Measurements from ENCODE around the gene KDELR3.

KDELR3 gene

GRCh38 chr22:38420734-38421133 lies 47.2 kb upstream of the KDELR3 start:
- Histone ChIP-seq H3K4ac (ENCODE audit: low read depth, low read length) (no peak overlapping the region), H2BK120ac (ENCODE audit: insufficient read depth, low read length, poor library complexity) (no peak overlapping the region), H2BK5ac (ENCODE audit: low read depth, low read length, poor library complexity) (no peak overlapping the region), H3K27me3 (ENCODE audit: insufficient read depth, low read length) (no peaks in the 10 kb centered on the region), H3K9ac (ENCODE audit: low read length) (no peak overlapping the region), H4K12ac (ENCODE audit: low read depth, low read length) (no peak overlapping the region), H3K79me2 (ENCODE audit: control insufficient read depth, insufficient read depth, low read length, poor library complexity) (no peaks in the 10 kb centered on the region), H3K23ac (ENCODE audit: low read length) (no peak overlapping the region), H3K79me1 (ENCODE audit: low read length) (no peaks in the 10 kb centered on the region), H3K36me3 (ENCODE audit: control insufficient read depth in 1 of 2, insufficient read depth in 2 of 2, low read length in 2 of 2) (no peaks in the 10 kb centered on the region), H3K4me1 (ENCODE audit: control insufficient read depth in 1 of 2, insufficient read depth in 2 of 2, low read length in 2 of 2) (no peaks in the 10 kb centered on the region), H3K27ac (ENCODE audit: low read depth, low read length) (no peak overlapping the region), H2AK5ac (ENCODE audit: low read length) (no peak overlapping the region), H3K18ac (ENCODE audit: low read length) (no peak overlapping the region), H4K8ac (ENCODE audit: low read depth, low read length) (no peak overlapping the region), H3K14ac (ENCODE audit: low read length) (no peak overlapping the region), H3K4me3 (ENCODE audit: low read depth, low read length) (no peak overlapping the region), H3K9me3 (ENCODE audit: insufficient read depth, low read depth, low read length) (no peaks in the 10 kb centered on the region), H2BK12ac (ENCODE audit: low read length) (no peak overlapping the region), H2AFZ (ENCODE audit: insufficient read depth, low read length, poor library complexity) (no peak overlapping the region), H3K4me2 (ENCODE audit: low read length) (no peak overlapping the region), H4K91ac (ENCODE audit: low read depth, low read length) (no peak overlapping the region)
- no CpG with 5 or more reads among the region's 4 CpGs for WGBS (ENCODE audit: extremely low coverage, insufficient coverage, insufficient read length)
- no peak for DNase-seq

- peak in 1 of 2 donors; percentile 10 for DNase-seq
- WGBS (ENCODE audit: extremely low coverage, insufficient coverage, insufficient read length), result no CpG with 5 or more reads among the region's 21 CpGs
Measured at GRCh38 chr22:38422611-38423511, 45.0 kb upstream of the KDELR3 start.

GRCh38 chr22:38423512-38424503 lies 44.1 kb upstream of the KDELR3 start:
- no peak overlapping the region for H2AFZ ChIP-seq (ENCODE audit: insufficient read depth, low read length, poor library complexity)
- no peak overlapping the region for H3K4me3 ChIP-seq (ENCODE audit: low read depth, low read length)
- no peak overlapping the region for H4K91ac ChIP-seq (ENCODE audit: low read depth, low read length)
- no peak overlapping the region for H2AK5ac ChIP-seq (ENCODE audit: low read length)
- no peak overlapping the region for H4K8ac ChIP-seq (ENCODE audit: low read depth, low read length)
- H3K4me1 ChIP-seq (ENCODE audit: control insufficient read depth in 1 of 2, insufficient read depth in 2 of 2, low read length in 2 of 2), result no peaks in the 10 kb centered on the region
- H3K27me3 ChIP-seq (ENCODE audit: insufficient read depth, low read length), result no peaks in the 10 kb centered on the region
- no peak overlapping the region for H2BK120ac ChIP-seq (ENCODE audit: insufficient read depth, low read length, poor library complexity)
- no peaks in the 10 kb centered on the region for H3K9me3 ChIP-seq (ENCODE audit: insufficient read depth, low read depth, low read length)
- no peak overlapping the region for H3K14ac ChIP-seq (ENCODE audit: low read length)
- H3K36me3 ChIP-seq (ENCODE audit: control insufficient read depth in 1 of 2, insufficient read depth in 2 of 2, low read length in 2 of 2), result no peaks in the 10 kb centered on the region
- H3K27ac ChIP-seq (ENCODE audit: low read depth, low read length), result no peak overlapping the region
- DNase-seq, result no peak
- no peak overlapping the region for H3K23ac ChIP-seq (ENCODE audit: low read length)
- H3K79me2 ChIP-seq (ENCODE audit: control insufficient read depth, insufficient read depth, low read length, poor library complexity), result no peaks in the 10 kb centered on the region
- H4K12ac ChIP-seq (ENCODE audit: low read depth, low read length), result no peak overlapping the region
- H3K79me1 ChIP-seq (ENCODE audit: low read length), result no peaks in the 10 kb centered on the region
- no peak overlapping the region for H2BK5ac ChIP-seq (ENCODE audit: low read depth, low read length, poor library complexity)
- no peak overlapping the region for H3K9ac ChIP-seq (ENCODE audit: low read length)
- no peak overlapping the region for H3K4ac ChIP-seq (ENCODE audit: low read depth, low read length)
- WGBS (ENCODE audit: extremely low coverage, insufficient coverage, insufficient read length), result no CpG with 5 or more reads among the region's 18 CpGs
- no peak overlapping the region for H2BK12ac ChIP-seq (ENCODE audit: low read length)
- no peak overlapping the region for H3K4me2 ChIP-seq (ENCODE audit: low read length)
- no peak overlapping the region for H3K18ac ChIP-seq (ENCODE audit: low read length)

More at GRCh38 chr22:38422611-38423511, 45.0 kb upstream of the KDELR3 start:
- H3K4me1 ChIP-seq (ENCODE audit: control insufficient read depth in 1 of 2, insufficient read depth in 2 of 2, low read length in 2 of 2), result no peaks in the 10 kb centered on the region
- H3K79me1 ChIP-seq (ENCODE audit: low read length), result no peaks in the 10 kb centered on the region
- H2AFZ ChIP-seq (ENCODE audit: insufficient read depth, low read length, poor library complexity), result no peak overlapping the region
- H2BK120ac ChIP-seq (ENCODE audit: insufficient read depth, low read length, poor library complexity), result no peak overlapping the region
- H4K91ac ChIP-seq (ENCODE audit: low read depth, low read length), result no peak overlapping the region
- no peaks in the 10 kb centered on the region for H3K9me3 ChIP-seq (ENCODE audit: insufficient read depth, low read depth, low read length)
- no peak overlapping the region for H3K4me2 ChIP-seq (ENCODE audit: low read length)
- H2BK12ac ChIP-seq (ENCODE audit: low read length), result no peak overlapping the region
- H3K23ac ChIP-seq (ENCODE audit: low read length), result no peak overlapping the region
- H4K8ac ChIP-seq (ENCODE audit: low read depth, low read length), result no peak overlapping the region
- no peaks in the 10 kb centered on the region for H3K79me2 ChIP-seq (ENCODE audit: control insufficient read depth, insufficient read depth, low read length, poor library complexity)
- no peak overlapping the region for H3K27ac ChIP-seq (ENCODE audit: low read depth, low read length)
- H2AK5ac ChIP-seq (ENCODE audit: low read length), result no peak overlapping the region
- H3K27me3 ChIP-seq (ENCODE audit: insufficient read depth, low read length), result no peaks in the 10 kb centered on the region
- no peak overlapping the region for H3K14ac ChIP-seq (ENCODE audit: low read length)
- no peak overlapping the region for H3K9ac ChIP-seq (ENCODE audit: low read length)
- H3K4ac ChIP-seq (ENCODE audit: low read depth, low read length), result no peak overlapping the region
- no peak overlapping the region for H2BK5ac ChIP-seq (ENCODE audit: low read depth, low read length, poor library complexity)
- no peak overlapping the region for H3K18ac ChIP-seq (ENCODE audit: low read length)
- H3K36me3 ChIP-seq (ENCODE audit: control insufficient read depth in 1 of 2, insufficient read depth in 2 of 2, low read length in 2 of 2), result no peaks in the 10 kb centered on the region
- no peak overlapping the region for H3K4me3 ChIP-seq (ENCODE audit: low read depth, low read length)
- H4K12ac ChIP-seq (ENCODE audit: low read depth, low read length), result no peak overlapping the region

GRCh38 chr22:38424525-38425080 lies 43.3 kb upstream of the KDELR3 start:
- no peak overlapping the region for H3K4me3 ChIP-seq (ENCODE audit: low read depth, low read length)
- H3K36me3 ChIP-seq (ENCODE audit: control insufficient read depth in 1 of 2, insufficient read depth in 2 of 2, low read length in 2 of 2), result no peaks in the 10 kb centered on the region
- no peak overlapping the region for H3K9ac ChIP-seq (ENCODE audit: low read length)
- no CpG with 5 or more reads among the region's 12 CpGs for WGBS (ENCODE audit: extremely low coverage, insufficient coverage, insufficient read length)
- no peak overlapping the region for H2BK12ac ChIP-seq (ENCODE audit: low read length)
- no peaks in the 10 kb centered on the region for H3K4me1 ChIP-seq (ENCODE audit: control insufficient read depth in 1 of 2, insufficient read depth in 2 of 2, low read length in 2 of 2)
- no peak overlapping the region for H3K14ac ChIP-seq (ENCODE audit: low read length)
- no peak overlapping the region for H4K12ac ChIP-seq (ENCODE audit: low read depth, low read length)
- H4K8ac ChIP-seq (ENCODE audit: low read depth, low read length), result no peak overlapping the region
- H4K91ac ChIP-seq (ENCODE audit: low read depth, low read length), result no peak overlapping the region
- H3K27me3 ChIP-seq (ENCODE audit: insufficient read depth, low read length), result no peaks in the 10 kb centered on the region
- H3K23ac ChIP-seq (ENCODE audit: low read length), result no peak overlapping the region
- H2AK5ac ChIP-seq (ENCODE audit: low read length), result no peak overlapping the region
- H3K18ac ChIP-seq (ENCODE audit: low read length), result no peak overlapping the region
- H3K27ac ChIP-seq (ENCODE audit: low read depth, low read length), result no peak overlapping the region
- no peak overlapping the region for H3K4me2 ChIP-seq (ENCODE audit: low read length)
- no peak overlapping the region for H2BK120ac ChIP-seq (ENCODE audit: insufficient read depth, low read length, poor library complexity)
- no peaks in the 10 kb centered on the region for H3K79me1 ChIP-seq (ENCODE audit: low read length)
- H3K4ac ChIP-seq (ENCODE audit: low read depth, low read length), result no peak overlapping the region
- H2AFZ ChIP-seq (ENCODE audit: insufficient read depth, low read length, poor library complexity), result no peak overlapping the region
- DNase-seq, result no peak
- H3K79me2 ChIP-seq (ENCODE audit: control insufficient read depth, insufficient read depth, low read length, poor library complexity), result no peaks in the 10 kb centered on the region
- H3K9me3 ChIP-seq (ENCODE audit: insufficient read depth, low read depth, low read length), result no peaks in the 10 kb centered on the region
- H2BK5ac ChIP-seq (ENCODE audit: low read depth, low read length, poor library complexity), result no peak overlapping the region
